Ishikawa (cell line): ENCODE results near the gene SMAD3.

ENCODE experiments used
- CEBPB ChIP-seq: IDR thresholded peaks from 2 replicates; pipeline ENCODE4 v1.6.1; 2012
- CREB1 ChIP-seq: IDR thresholded peaks from 2 replicates; pipeline ENCODE4 v1.6.1; 2012; ENCODE audit warnings: low read depth
- EGR1 ChIP-seq: IDR thresholded peaks from 2 replicates; pipeline ENCODE4 v1.6.1; 2012
- EP300 ChIP-seq: IDR thresholded peaks from 2 replicates; pipeline ENCODE4 v1.6.1; 2012; ENCODE audit warnings: borderline replicate concordance
- FOXM1 ChIP-seq: IDR thresholded peaks from 2 replicates; pipeline ENCODE4 v1.6.1; 2012; ENCODE audit warnings: low read depth, borderline replicate concordance
- MAX ChIP-seq: IDR thresholded peaks from 2 replicates; pipeline ENCODE4 v1.6.1; 2012
- NFIC ChIP-seq: IDR thresholded peaks from 2 replicates; pipeline ENCODE4 v1.6.1; 2012
- RAD21 ChIP-seq: IDR thresholded peaks from 2 replicates; pipeline ENCODE4 v1.6.1; 2012; ENCODE audit warnings: low read depth
- TAF1 ChIP-seq: IDR thresholded peaks from 2 replicates; pipeline ENCODE4 v1.6.1; 2012; ENCODE audit warnings: low read depth, mild to moderate bottlenecking
- TCF12 ChIP-seq: IDR thresholded peaks from 2 replicates; pipeline ENCODE4 v1.6.1; 2012; ENCODE audit warnings: low read depth
- TEAD4 ChIP-seq: IDR thresholded peaks from 2 replicates; pipeline ENCODE4 v1.6.1; 2012
- YY1 ChIP-seq: IDR thresholded peaks from 2 replicates; pipeline ENCODE4 v1.6.1; 2012; ENCODE audit warnings: low read depth
- ZBTB7A ChIP-seq: IDR thresholded peaks from 2 replicates; pipeline ENCODE4 v1.6.1; 2012; ENCODE audit warnings: low read depth
- TF ChIP-seq, protein P1 (sequence below): IDR thresholded peaks from 2 replicates; pipeline ENCODE4 v1.6.1; 2012
- TF ChIP-seq, protein P2 (sequence below): IDR thresholded peaks from 2 replicates; pipeline ENCODE4 v1.6.1; 2012; ENCODE audit warnings: low read depth, mild to moderate bottlenecking

SMAD3 gene

GRCh38 chr15:67199881-67200763 lies 134.7 kb downstream of the SMAD3 start:
- TF ChIP-seq, protein P1, sequence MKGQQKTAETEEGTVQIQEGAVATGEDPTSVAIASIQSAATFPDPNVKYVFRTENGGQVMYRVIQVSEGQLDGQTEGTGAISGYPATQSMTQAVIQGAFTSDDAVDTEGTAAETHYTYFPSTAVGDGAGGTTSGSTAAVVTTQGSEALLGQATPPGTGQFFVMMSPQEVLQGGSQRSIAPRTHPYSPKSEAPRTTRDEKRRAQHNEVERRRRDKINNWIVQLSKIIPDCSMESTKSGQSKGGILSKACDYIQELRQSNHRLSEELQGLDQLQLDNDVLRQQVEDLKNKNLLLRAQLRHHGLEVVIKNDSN, result no peak
- TF ChIP-seq EGR1, result no peak
- TF ChIP-seq YY1, result no peak
- no peak for TF ChIP-seq TAF1
- no peak for TF ChIP-seq NFIC
- TF ChIP-seq CEBPB, result no peak
- no peak for TF ChIP-seq EP300

DNA sequence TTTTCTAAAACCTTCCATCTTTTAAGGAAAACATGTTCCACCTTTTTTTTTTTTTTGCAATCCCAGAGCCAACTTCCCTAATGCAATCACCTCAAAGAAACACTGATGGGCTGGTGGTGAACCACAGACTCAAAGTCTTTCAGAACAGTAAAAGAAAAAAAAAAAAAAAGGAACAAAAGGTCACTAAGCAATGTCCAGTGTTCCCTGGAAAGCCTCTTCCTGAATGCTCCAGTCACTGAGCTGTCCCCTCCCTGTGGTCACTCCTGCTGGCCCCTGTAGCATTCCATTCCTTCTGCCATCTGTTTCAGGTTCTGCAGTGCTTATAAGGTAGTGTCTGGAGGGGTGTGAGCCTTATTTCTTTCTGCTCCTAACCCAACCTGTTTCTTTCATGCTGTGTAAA lies 135.7 kb downstream of the SMAD3 start:
- TF ChIP-seq FOXM1 (no peak), CEBPB (no peak), RAD21 (no peak), TAF1 (no peak), YY1 (no peak), EP300 (no peak), EGR1 (no peak), TEAD4 (no peak), NFIC (no peak), CREB1 (no peak), ZBTB7A (no peak), MAX (no peak), TCF12 (no peak)
- TF ChIP-seq, protein P1, result no peak
- TF ChIP-seq, protein P2, sequence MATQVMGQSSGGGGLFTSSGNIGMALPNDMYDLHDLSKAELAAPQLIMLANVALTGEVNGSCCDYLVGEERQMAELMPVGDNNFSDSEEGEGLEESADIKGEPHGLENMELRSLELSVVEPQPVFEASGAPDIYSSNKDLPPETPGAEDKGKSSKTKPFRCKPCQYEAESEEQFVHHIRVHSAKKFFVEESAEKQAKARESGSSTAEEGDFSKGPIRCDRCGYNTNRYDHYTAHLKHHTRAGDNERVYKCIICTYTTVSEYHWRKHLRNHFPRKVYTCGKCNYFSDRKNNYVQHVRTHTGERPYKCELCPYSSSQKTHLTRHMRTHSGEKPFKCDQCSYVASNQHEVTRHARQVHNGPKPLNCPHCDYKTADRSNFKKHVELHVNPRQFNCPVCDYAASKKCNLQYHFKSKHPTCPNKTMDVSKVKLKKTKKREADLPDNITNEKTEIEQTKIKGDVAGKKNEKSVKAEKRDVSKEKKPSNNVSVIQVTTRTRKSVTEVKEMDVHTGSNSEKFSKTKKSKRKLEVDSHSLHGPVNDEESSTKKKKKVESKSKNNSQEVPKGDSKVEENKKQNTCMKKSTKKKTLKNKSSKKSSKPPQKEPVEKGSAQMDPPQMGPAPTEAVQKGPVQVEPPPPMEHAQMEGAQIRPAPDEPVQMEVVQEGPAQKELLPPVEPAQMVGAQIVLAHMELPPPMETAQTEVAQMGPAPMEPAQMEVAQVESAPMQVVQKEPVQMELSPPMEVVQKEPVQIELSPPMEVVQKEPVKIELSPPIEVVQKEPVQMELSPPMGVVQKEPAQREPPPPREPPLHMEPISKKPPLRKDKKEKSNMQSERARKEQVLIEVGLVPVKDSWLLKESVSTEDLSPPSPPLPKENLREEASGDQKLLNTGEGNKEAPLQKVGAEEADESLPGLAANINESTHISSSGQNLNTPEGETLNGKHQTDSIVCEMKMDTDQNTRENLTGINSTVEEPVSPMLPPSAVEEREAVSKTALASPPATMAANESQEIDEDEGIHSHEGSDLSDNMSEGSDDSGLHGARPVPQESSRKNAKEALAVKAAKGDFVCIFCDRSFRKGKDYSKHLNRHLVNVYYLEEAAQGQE, result no peak

DNA sequence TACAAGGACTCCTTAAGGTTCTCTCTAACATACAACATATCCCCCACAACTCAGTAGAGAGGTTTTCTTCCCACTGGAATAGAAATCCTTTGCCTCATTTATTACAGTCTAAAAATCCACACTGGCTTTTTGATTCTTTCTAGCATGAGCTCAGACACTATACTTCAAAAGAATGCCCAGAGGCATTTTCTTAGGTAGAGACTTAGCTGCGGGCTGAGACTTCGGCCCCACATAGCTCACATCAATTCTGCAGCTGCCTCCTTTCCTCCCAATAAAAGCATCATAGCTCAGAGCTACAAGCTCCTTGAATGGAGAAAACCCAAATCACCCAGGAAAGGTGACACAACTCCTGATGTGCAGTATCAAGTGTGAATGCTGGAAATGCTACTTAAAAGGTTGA lies 136.7 kb downstream of the SMAD3 start:
- no peak for TF ChIP-seq FOXM1

DNA sequence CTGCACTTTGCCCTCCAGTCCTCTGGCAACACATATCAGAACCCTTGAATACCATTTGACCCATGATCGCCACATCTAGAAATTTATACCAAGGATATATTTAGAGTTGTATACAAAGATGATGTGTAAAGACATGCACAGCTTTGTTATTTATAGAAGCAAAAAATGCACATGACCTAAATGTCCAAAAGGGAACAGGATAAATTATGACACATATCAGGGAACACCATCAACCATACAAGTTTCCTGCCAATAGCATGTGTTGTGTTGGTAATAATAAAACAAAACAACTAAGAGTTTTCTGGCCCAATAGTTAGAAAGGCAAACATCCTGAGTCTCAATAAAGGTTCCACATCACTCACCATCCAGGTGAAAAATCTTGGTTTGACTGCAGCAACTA lies 137.6 kb downstream of the SMAD3 start:
- TF ChIP-seq RAD21, result no peak
- TF ChIP-seq FOXM1, result no peak

DNA sequence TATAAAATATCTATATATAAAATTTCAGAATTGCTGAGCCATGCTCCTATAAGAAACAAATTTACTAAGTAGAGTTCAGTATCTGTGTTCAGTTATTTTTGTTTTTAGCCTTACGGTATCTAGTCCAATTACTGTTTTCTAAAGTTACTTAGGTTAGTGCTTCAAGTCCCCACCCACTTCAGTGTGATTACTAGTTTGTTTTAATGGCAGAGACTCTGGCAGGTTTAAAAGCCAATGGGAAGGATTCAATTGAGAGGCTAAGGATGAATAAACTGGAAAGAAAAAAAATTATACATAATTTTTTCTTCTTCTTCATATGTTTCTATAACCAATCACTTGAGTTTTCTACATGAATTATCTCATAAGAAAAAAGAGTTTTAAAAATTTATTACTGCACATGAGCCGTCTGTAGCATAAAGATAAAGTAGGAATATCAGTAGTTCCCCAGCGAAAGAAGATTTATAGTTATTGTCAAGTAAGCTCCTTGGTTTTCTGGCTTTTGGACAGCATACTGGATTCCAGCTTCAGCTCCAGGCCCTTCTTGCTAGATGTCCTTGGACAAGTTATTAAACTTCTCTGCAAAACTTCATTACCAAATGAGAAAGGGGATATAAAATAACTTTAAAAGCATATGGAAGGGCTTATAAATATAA lies 142.3 kb downstream of the SMAD3 start:
- TF ChIP-seq CREB1 (no peak), ZBTB7A (no peak), EGR1 (no peak), RAD21 (no peak), FOXM1 (no peak), EP300 (no peak), TCF12 (no peak), MAX (no peak), TAF1 (no peak), YY1 (no peak), NFIC (no peak), TEAD4 (no peak), CEBPB (no peak)
- TF ChIP-seq, protein P1, result no peak
- TF ChIP-seq, protein P2, result no peak
